Suprapubic skin (tissue), 4 donors: ENCODE results near the gene MYO10.

Source experiments
- EP300 ChIP-seq: sonication (generic); formaldehyde crosslinking; IDR thresholded peaks from one replicate; pipeline ENCODE4 v1.6.1; 2017; ENCODE audit warnings: antibody characterized with exemption
- POLR2A ChIP-seq, 2 donors: fragments of 450-650 bp; IDR thresholded peaks; one replicate each; pipeline ENCODE4 v1.6.1; 2017; ENCODE audit warnings: antibody characterized with exemption in 2 of 2, mild to moderate bottlenecking in 2 of 2, moderate library complexity in 2 of 2
- POLR2AphosphoS5 ChIP-seq, 3 donors: sonication (generic); formaldehyde crosslinking; IDR thresholded peaks; one replicate each; pipeline ENCODE4 v1.6.1; 2017; ENCODE audit warnings: antibody characterized with exemption in 3 of 3
- TF ChIP-seq, protein P1 (sequence below), 2 donors: fragments of 200-600 bp in 1 of 2; fragments of 450-650 bp in 1 of 2; sonication (generic) in 1 of 2; IDR thresholded peaks; one replicate each; pipeline ENCODE4 v1.5.1; 2016 to 2019; ENCODE audit warnings: antibody characterized with exemption in 2 of 2, mild to moderate bottlenecking in 1 of 2, moderate library complexity in 1 of 2

DNA sequence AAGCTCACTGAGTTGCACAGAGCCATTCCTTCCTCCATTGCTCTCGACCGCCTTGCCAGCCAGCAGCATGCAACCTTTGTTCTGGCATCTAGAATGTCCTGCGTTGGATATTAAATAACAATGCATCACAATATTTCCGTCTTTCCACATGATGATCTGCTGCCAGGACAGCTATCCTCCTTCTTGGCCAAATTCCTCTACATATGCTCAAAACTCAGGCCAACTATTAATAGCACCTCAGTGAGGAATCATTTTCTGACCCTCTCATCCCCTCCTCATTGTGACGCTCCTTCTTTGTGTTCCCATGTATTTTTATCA lies 128.6 kb downstream of the MYO10 start:
- TF ChIP-seq, protein P1, sequence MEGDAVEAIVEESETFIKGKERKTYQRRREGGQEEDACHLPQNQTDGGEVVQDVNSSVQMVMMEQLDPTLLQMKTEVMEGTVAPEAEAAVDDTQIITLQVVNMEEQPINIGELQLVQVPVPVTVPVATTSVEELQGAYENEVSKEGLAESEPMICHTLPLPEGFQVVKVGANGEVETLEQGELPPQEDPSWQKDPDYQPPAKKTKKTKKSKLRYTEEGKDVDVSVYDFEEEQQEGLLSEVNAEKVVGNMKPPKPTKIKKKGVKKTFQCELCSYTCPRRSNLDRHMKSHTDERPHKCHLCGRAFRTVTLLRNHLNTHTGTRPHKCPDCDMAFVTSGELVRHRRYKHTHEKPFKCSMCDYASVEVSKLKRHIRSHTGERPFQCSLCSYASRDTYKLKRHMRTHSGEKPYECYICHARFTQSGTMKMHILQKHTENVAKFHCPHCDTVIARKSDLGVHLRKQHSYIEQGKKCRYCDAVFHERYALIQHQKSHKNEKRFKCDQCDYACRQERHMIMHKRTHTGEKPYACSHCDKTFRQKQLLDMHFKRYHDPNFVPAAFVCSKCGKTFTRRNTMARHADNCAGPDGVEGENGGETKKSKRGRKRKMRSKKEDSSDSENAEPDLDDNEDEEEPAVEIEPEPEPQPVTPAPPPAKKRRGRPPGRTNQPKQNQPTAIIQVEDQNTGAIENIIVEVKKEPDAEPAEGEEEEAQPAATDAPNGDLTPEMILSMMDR (IDR thresholded peaks at IDR 0.05): no peak
- TF ChIP-seq POLR2A (IDR thresholded peaks at IDR 0.05) (no peak), POLR2AphosphoS5 (IDR thresholded peaks at IDR 0.05) (no peak), EP300 (no peak)
